ENCODE results near the gene KBTBD8.

Gene KBTBD8

DNA sequence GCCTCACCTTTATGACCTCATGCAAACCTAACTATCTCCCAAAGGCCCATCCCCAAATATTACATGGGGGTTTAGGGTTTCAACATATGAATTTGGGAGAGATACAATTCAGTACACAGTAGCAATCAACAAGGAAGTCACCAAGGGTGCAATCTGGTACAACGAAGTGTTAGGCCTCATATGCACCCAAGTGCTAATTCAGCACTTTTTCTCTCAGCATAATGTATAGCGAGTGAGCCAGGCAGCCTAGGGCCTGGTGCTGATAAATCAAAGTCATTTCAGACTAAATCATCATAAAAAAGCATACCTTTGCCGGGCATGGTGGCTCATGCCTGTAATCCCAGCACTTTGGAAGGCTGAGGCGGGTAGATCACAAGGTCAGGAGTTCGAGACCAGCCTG is 11.7 kb upstream of the KBTBD8 start:
- no peak overlapping the region for H3K27ac ChIP-seq
- TF ChIP-seq, protein P1, sequence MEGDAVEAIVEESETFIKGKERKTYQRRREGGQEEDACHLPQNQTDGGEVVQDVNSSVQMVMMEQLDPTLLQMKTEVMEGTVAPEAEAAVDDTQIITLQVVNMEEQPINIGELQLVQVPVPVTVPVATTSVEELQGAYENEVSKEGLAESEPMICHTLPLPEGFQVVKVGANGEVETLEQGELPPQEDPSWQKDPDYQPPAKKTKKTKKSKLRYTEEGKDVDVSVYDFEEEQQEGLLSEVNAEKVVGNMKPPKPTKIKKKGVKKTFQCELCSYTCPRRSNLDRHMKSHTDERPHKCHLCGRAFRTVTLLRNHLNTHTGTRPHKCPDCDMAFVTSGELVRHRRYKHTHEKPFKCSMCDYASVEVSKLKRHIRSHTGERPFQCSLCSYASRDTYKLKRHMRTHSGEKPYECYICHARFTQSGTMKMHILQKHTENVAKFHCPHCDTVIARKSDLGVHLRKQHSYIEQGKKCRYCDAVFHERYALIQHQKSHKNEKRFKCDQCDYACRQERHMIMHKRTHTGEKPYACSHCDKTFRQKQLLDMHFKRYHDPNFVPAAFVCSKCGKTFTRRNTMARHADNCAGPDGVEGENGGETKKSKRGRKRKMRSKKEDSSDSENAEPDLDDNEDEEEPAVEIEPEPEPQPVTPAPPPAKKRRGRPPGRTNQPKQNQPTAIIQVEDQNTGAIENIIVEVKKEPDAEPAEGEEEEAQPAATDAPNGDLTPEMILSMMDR (conservative IDR thresholded peaks at IDR 0.05): no peak

DNA sequence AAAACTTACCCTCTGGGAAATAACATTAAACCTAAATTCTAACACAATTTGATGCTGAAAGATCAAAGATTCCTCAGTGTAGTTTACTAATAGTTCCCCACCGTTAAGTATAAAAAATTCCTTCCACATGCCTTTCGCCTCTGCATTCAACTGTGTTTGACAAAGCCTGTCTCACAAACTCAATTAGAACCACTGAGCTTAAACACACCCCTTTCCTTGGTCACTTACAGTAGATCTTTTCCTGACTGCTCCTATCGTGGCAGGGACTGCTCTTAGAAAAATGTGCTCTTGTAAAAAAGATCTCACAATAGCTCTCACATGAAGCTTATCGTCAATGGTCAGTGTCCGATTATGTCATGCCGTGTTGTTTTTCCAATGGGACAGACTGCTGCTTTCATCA is 8.9 kb upstream of the KBTBD8 start:
- TF ChIP-seq, protein P1 (conservative IDR thresholded peaks at IDR 0.05): no peak
- no peak overlapping the region for H3K27ac ChIP-seq

DNA sequence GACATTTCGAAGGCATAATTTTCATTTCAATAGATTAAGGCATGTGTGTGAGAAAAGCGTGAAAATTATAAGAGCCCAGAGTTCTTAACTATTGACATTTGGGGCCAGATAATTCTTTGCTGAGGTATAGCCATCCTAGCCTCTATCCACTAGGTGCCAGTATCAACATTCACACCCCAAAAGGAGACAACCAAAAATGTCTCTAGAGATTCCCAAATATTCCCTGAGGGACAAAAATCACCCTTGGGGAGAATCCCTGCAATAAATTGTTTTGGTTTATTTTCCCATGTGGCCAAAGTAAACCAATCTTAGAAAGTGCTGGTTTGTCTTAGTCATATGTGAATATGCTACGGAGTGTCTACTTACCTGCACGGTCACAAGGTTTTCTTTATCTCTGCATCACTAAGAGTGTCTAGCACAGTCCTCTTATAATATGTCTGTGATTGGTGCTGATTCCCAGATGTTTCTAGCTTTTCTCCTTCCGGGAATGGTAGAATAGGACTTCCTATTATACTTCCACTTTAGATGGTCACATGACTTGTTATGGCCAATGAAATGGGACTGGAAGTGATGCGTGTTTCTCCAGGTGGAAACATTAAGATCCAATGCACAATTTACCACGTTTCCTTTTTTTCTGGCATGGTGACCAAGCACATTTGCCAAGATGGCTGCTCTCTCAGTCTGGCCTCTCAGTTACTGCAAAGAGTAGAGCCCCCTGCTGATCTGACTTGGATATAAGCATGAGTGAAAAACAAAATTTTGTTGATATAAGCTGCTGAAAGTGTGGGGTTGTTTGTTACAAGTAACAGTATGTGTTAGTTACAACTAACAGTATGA is 8.0 kb upstream of the KBTBD8 start:
- H3K27ac ChIP-seq: no peak overlapping the region
- TF ChIP-seq, protein P1 (conservative IDR thresholded peaks at IDR 0.05): peak; percentile 44

DNA sequence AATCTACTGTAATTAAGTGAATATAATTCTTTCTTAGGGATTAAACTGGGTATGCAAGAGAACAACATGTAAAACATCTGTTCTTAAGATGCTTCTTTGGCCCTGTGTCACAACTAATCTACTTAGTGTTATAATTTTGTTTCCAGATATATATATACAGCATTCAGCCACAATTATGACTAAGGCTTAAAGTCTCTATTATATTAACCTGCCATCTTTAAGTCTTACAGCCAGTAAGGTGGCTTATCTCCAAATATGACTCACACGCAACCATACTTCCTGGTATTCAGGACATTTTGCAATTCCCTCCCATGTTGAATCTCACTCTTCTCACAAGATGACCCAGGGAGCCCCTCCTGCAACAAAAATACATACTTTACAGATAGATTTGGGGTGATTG is 6.6 kb upstream of the KBTBD8 start:
- TF ChIP-seq, protein P1 (conservative IDR thresholded peaks at IDR 0.05): no peak
- H3K27ac ChIP-seq: no peak overlapping the region

DNA sequence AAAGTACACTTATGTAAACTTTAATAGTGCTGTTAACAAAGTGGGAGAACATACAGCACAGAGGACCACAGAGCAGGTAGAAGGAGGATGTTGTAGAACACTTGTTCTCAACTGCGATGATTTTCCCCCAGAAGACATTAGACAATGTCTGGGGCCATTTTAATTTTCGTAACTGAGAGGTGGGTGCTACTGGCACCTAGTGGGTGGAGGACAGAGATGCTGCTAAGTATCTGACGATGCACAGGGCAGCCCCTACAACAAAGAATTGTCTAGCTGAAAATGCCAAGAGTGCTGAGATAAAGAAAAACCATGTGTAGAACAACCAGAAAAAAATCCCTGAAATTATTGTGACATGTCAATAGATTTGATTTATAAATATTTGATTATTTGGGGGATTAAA is 5.0 kb upstream of the KBTBD8 start:
- TF ChIP-seq, protein P1 (conservative IDR thresholded peaks at IDR 0.05): no peak; the same call in 1 of the 2 replicates

DNA sequence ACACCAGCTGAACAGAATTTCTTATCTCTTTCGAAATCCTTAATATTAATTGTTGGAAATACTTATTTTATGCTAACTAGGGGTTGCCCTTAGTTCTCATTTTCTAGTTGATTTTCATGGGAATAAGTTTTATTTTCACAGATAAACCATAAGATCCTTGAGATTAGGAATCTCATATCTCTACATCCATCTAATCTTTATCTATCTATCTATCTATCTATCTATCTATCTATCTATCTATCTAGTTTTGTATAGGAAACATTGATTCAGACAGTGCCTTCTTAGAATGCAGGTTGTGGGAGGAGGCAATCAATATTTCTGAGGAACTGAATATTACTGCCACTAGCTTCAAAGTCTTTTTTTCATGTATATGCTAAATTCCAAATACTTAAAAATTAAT is 3.5 kb upstream of the KBTBD8 start:
- no peak overlapping the region for H3K27ac ChIP-seq
- TF ChIP-seq, protein P1 (conservative IDR thresholded peaks at IDR 0.05): no peak

More for the DNA sequence above, 5.0 kb upstream of the KBTBD8 start:
- no peak overlapping the region for H3K27ac ChIP-seq

DNA sequence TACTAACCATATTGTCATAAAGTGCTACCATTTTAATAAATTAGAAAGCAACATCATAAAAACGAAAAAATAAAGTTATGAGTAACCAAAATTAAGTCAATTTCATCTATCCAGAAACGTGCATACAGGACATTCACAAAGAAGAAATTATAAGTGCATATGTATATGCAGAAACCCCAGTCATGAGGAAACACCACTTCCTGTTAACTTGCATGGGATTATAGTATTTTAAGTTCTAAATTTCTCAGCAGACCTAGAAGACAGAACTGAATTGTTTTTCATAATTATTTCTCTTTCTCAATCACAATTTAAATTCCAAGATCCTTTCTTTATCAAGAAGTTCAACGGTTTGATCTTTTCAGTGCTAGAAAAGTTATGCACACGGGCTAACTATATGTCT is 1.4 kb upstream of the KBTBD8 start:
- H3K27ac ChIP-seq: no peak overlapping the region
- TF ChIP-seq, protein P1 (conservative IDR thresholded peaks at IDR 0.05): no peak
